H1 (cell line): Measurements from ENCODE around the gene PDE1C. TPM values are rescaled to one million over a fixed set of nuclear protein-coding genes. Genes with fewer than 3 reads are reported as not detected.

ENCODE experiments used
- ASH2L ChIP-seq: fragments of 200-600, 300-600 bp; sonication (generic); IDR thresholded peaks from one replicate; pipeline ENCODE4 v1.7.1; 2017; ENCODE audit warnings: low read length
- POLR2AphosphoS5 ChIP-seq: IDR thresholded peaks from 2 replicates; pipeline ENCODE4 v1.6.1; 2011; ENCODE audit warnings: low read depth, low read length
- RAD21 ChIP-seq, 2 experiments: IDR thresholded peaks in 1 of 2; conservative IDR thresholded peaks in 1 of 2; 2 replicates each; pipeline ENCODE4 v1.6.1; 2011; ENCODE audit warnings: low read depth in 2 of 2, low read length in 2 of 2, improper control_type of control experiment in 1 of 2, inconsistent platforms in 1 of 2, mild to moderate bottlenecking in 1 of 2, moderate library complexity in 1 of 2
- SP4 ChIP-seq: IDR thresholded peaks from 2 replicates; pipeline ENCODE4 v1.6.1; 2012; ENCODE audit warnings: low read length, inconsistent platforms
- polyA plus RNA-seq, 7 experiments: library from polyadenylated mRNA; depleted of rRNA in 3 of 7; stranded (reverse) in 5 of 7; unstranded in 2 of 7; fragments of >200 nt in 5 of 7; fragments of 200-250 nt in 2 of 7; gene quantifications; 1 replicate in 5 of 7; 2 replicates in 1 of 7; 4 replicates in 1 of 7; pipeline versions ENCODE4 v1.2.1 to v1.2.3, GENCODE V29; 2011 to 2013; ENCODE audit warnings: missing spikeins in 2 of 7, mixed read lengths in 2 of 7
- total RNA-seq: library from RNA; stranded (reverse); fragmentation: NEBNext Ultra II Directional; extraction: Animal tissue kit (Norgen Biotek cat#: 25700); gene quantifications from 2 replicates; pipeline ENCODE4 v1.2.1, GENCODE V29; 2021

PDE1C gene
- total and polyA plus RNA-seq, 2 of the 8 experiments (the other 6 are each of a cell fraction or from before 2014, with no cell fraction given): 0.11 to 1.1 TPM

GRCh38 chr7:32039000-32039756, 31.0 kb downstream of the PDE1C start (continued):
- TF ChIP-seq ASH2L: no peak
- TF ChIP-seq RAD21 (IDR thresholded peaks at IDR 0.05 in 1 of 2, conservative IDR thresholded peaks at IDR 0.05 in 1 of 2; ENCODE audit: low read depth in 2 of 2, low read length in 2 of 2): peak; percentile 49 to 66; a peak in 3 of 4 replicates
- no peak for TF ChIP-seq SP4
- TF ChIP-seq POLR2AphosphoS5: no peak
